Endodermal cell (in vitro differentiated cells): Measurements from ENCODE around the gene AMELY. TPM values are rescaled to one million over a fixed set of nuclear protein-coding genes. Genes with fewer than 3 reads are reported as not detected.

Source experiments
- total RNA-seq, 2 donors: library from RNA; stranded (reverse); fragmentation: NEBNext Ultra II Directional in 1 of 2; extraction: Animal tissue kit (Norgen Biotek cat#: 25700) in 1 of 2; gene quantifications; 2 replicates in 1 of 2; 3 replicates in 1 of 2; pipeline ENCODE4 v1.2.1, GENCODE V29; 2021

The AMELY gene
- total RNA-seq, 2 donors from 2014 or later, result not detected

Other genes with a start within 250 kb of the AMELY start
- 1 to 10 TPM in 1 of 2 donors, not detected in 1; 6.9 TPM for gene TBL1Y, start 1.1 kb downstream of the AMELY start, total RNA-seq